T-helper 1 cell (primary cell): ENCODE results near the gene AMIGO3.
"Not testable (repeated sequence)": the region's sequence is repeated elsewhere in the genome, so short reads cannot be mapped to it uniquely, and the experiment has no call there.

Source experiments
- DNase-seq, 5 donors: peaks; one replicate each; pipeline ENCODE4 v3.0.0-alpha.2; 2012 to 2020

Gene AMIGO3

GRCh38 chr3:49706456-49707112 is 12.9 kb downstream of the AMIGO3 start:
- no peak for DNase-seq

DNA sequence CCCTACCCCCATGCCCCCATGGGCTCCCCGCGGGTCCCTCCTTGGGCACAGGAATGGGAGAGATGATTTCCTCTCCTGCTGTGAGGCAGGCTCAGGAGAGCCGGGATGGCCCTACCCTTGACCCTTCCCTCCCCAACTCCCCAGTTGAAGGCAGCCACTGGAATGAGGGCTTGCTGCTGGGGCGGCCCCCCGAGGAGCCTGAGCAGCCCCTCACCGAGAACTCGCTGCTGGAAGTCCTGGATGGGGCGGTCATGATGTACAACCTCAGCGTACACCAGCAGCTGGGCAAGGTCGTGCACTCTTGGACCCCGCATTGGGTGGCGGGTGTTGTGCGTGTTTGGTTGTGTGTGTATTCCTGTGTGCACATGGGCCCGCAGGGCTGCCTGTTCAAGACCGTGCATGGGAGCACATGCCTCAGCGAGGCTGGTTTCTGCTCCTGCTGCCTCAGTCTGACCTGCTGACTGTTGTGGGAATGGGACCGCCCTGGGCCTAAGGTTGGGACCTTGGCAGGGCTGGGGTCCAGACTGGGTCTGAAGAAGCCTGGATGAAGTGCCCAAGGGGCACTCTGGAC is 14.0 kb downstream of the AMIGO3 start:
- DNase-seq, result no peak

DNA sequence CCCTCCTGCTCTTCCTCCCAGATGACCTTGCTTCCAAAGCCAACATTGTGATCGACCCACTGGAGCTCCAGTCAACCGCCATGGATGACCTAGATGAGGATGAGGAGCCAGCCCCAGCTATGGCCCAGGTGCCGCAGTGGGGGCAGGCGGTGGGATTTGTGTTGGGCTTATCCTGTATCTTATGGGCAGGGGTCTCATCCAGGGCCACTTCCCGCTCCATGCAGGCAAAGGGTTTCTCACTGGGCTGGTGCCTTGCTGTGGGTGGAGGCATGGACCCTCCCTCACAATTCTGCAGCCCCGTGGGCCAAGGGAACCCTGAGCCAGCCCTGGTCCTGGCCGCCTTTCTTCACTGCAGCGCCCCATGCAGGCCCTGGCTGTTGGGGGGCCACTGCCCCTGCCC is 14.9 kb downstream of the AMIGO3 start:
- no peak for DNase-seq

DNA sequence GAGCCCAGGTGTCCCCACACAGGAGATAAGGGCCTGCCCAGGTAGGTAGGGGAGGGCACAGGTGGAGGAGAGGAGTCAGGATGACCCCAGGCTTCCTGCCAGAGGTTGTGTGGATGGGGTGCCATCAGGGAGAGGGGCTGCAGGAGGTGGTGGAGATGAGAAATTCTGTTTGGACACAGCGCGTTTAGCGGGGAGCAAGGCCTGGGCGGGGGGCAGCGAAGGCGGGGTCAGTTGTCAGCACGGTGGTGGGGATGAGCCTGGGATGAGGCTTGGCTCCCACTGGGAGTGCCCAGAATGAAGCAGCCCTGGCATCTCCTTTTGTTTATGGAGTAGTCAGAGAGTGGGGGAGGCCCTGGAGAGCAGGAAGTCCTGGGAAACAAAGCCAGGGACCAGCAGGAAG is 15.5 kb downstream of the AMIGO3 start:
- DNase-seq, result no peak

DNA sequence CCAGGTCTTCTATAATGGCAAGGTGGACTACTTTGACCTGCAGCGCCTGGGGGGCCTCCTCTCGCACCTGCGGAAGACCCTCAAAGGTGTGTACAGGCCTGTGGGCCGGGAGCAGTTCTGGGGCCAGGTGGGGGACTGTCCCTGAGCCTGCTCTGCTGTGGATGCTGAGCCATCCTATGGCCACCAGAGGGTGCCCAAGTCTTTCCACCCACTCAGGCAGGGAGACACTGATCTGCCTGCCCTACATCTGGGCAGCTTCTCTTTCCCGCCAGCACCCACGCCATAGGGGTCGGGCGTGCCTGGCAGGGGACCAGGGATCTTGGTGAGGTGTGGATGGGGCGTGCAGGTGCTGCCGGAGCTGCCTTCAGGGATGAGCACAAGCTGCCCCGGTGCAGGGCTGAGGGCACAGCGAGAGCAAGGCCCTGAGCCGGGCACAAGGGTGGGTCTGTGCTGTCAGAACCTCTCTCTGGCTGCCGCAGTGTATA is 16.0 kb downstream of the AMIGO3 start:
- peak in 4 of 5 donors; percentile 33 to 66 (median 51) for DNase-seq

GRCh38 chr3:49702672-49703071 is 16.8 kb downstream of the AMIGO3 start:
- DNase-seq, result no peak

GRCh38 chr3:49701388-49702077 is 18.0 kb downstream of the AMIGO3 start:
- DNase-seq, result no peak

DNA sequence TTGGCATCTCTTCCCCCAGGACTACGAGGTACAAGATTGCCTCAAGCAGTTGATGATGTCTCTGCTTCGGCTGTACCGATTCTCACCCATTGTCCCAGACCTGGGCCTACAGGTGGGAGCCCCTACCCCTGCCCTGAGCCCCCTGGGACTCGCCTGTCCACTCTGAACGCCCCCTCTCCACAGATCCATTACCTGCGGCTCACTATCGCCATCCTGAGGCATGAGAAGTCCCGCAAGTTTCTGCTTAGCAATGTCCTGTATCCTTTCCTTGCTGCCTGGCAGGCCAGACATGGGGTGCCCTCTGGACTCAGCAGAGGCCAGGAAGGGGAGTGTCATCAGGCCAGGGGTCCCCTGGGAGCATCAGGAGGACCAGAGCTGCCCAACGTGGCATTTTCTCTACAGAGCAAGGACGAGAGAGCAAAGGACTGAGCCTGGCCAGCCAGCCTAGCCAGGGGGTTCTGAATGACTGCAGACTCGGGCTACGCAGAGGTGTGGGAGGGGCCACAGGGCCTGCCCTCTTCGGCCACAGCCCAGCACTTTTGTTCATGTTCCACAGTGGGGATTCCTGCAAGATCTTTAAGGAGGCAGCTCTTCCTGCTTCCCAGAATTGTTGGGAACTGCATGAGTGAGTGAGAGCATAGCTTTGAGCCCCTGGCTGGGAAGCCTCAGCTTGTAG is 18.9 kb downstream of the AMIGO3 start:
- no peak for DNase-seq

DNA sequence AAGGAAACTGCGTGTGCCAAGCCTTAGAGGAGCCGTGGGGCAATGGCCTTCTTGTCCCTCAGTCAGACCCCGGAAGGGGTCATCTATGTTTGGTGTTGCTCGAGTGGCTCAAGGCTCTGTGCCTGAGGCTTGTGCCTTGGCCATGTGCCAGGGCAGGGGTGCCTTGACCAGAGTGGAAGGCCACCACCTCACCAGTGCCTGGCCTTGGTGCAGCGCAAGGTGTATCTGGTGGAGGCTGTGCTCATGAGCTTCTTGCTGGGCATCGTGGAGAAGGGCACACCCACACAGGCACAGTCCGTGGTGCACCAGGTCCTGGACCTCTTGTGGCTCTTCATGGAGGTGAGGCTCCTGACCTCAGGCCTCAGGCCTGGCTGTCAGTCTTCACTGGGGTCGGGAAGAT is 19.5 kb downstream of the AMIGO3 start:
- DNase-seq, result no peak

GRCh38 chr3:49699281-49699979 is 20.1 kb downstream of the AMIGO3 start:
- no peak for DNase-seq

GRCh38 chr3:49695350-49696015 is 24.0 kb downstream of the AMIGO3 start:
- not testable (repeated sequence) for DNase-seq

DNA sequence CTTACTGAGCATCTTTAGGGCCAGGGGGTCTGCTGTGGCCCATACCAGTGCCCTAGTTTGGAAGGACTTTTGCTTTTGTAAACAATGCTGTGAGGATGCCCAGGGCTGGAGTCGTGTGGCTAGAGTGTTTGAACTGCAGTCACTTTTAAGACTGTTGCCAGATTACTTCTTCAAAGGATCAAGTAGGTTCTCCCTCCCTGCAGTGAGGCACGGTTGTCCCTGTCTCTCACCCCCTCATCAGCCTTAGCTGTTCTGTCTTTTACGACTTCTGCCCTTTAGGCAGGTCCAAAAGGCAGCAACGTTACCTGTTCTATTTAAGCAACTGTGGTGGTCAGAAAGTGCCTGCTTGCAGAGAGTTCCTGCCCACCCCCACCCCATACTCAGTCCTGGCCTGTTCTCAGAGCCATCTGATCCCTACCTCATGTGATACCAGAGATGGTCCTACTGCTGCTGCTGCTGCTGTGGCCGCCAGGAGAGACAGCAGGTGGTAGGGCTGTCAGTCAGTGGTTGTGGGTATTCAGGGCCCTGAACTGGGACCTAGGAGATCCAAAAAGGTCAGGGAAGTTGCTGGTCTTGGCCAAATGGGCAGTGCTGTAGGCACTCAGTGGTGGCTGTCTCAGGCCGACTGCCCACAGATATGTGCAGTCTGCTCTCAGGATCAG is 24.9 kb downstream of the AMIGO3 start:
- DNase-seq, result not testable (repeated sequence)

GRCh38 chr3:49691481-49691880 is 28.0 kb downstream of the AMIGO3 start:
- DNase-seq, result not testable (repeated sequence)

DNA sequence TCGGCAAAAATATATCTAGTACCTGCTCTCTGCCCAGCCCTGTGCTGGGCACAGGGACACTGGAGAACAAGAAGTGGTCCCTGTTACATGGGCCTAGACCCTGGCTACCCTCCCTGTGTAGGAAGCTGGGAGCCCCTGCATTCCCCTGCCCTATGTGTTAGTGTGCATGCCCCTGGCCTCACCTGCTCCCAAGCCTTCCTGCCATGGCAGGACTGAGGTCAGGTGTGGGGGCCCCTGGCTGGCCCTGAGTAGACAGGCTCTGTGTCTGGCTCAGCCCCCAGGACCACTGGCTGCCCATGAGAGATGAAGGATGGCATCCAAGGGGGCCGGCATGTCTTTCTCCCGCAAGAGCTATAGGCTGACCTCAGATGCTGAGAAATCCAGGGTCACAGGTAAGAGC is 28.6 kb downstream of the AMIGO3 start:
- DNase-seq, result not testable (repeated sequence)

GRCh38 chr3:49689908-49690624 is 29.4 kb downstream of the AMIGO3 start:
- DNase-seq, result not testable (repeated sequence)

DNA sequence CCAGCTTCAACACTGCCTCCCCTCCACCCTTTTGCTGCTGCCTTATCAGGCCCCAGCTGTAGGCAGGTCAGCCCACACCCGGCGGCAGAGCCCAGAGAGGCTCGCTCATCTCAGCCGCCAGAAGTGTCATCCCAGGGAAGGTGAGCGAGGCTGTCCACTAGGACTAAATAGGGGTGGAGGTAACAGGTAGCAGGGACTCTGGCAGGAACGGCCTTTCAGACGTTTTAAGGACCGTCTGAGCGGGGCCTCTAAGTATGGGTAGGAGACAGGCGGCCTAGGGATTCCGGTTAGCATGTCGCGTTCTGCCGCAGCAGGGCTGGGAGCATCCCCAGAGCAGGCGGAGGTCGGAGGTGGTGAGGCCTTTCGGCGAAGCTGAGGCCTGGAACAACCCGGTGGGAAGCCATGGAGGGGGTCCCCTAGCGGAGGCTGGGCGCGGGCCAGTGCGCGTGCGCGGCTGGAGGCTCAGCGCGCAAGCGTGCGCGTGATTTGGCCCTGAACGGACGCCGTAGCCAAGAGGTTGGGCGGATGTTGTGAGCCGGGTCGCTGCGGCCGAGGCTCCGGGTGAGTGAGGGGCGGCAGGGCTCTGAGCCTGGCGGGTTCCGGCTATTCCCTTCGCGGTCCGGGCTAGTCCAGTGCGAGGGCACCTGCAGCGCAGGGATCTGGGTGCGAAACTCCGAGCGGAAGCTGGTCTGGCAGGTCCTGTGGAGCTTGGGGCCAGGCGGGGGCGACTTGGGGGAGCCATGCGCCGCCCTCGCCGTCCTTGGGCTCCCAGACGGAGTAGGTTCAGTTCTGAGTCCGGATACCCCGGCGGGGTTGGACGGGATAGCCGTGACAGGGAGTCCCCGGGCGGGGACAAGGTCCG is 30.2 kb downstream of the AMIGO3 start, which contains the start of the genes MST1 and RNF123:
Gene MST1 (minus strand): TSS at position 429 of the 862 bp plus-strand sequence. CDS start 783 bp downstream, outside the sequence.
Gene RNF123 (plus strand): TSS at position 512 of the 862 bp plus-strand sequence. CDS start 1,609 bp downstream, outside the sequence.
- DNase-seq, result peak; percentile 82 to 91 (median 90)

DNA sequence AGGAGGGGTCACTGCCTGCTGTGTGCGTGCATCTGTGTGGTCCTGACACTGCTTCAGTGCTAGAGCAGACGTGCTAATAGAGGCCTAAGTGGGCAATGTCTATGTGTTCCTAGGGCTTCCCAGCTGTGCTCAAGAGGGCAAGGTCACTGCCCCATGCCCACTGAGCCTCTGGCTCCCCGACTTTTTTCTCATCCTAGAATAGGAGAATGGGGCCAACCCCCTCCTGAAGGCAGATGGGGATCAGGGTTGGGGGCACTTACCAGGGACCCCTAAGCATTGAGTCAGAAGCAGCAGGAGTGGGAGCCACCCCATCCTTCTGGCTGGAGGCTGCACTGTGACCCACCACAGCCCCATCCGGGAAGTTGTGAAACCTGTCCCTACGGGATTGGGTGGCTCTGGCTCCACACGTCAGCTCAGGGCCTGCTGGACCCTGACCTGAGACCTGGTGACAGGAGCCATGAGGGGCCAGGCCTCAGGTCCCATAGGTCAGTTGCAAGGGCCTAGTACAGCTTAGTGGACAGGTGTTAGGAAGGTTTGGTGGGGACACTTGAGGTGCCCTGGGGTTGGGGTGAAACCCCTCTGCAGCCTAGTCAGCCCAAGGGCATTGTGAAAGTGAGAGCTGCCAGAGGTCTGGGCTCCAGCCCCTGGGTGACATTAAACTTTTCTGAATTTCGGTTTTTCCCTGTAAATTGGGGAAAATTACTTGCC is 31.0 kb downstream of the AMIGO3 start:
- not testable (repeated sequence) for DNase-seq

DNA sequence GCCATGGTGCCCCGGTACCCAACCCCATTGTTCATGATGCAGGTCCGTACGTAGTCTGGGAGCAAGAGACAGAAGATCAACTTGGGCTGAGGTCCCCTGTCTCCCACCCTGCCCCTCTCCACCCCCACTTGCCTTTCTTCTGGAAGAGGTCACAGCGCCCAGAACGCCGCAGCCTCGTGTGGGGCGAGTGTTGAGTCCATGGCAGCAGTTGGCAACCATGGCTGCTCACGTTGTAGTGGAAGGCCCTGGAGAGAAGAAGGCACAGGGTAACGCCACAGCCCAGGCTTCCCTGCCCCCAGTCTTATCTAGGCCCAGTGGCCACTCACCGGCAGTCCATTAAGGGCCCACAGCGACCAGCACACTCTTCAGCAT is 32.1 kb downstream of the AMIGO3 start:
- not testable (repeated sequence) for DNase-seq
